IPS-NIHi7 (cell line): ENCODE results near the gene TNFAIP2.

ENCODE experiments used
- DNase-seq: peaks from one replicate; pipeline ENCODE4 v3.0.0; 2012; ENCODE audit warnings: mixed read lengths; ENCODE audit errors: extremely low spot score

The TNFAIP2 gene

DNA sequence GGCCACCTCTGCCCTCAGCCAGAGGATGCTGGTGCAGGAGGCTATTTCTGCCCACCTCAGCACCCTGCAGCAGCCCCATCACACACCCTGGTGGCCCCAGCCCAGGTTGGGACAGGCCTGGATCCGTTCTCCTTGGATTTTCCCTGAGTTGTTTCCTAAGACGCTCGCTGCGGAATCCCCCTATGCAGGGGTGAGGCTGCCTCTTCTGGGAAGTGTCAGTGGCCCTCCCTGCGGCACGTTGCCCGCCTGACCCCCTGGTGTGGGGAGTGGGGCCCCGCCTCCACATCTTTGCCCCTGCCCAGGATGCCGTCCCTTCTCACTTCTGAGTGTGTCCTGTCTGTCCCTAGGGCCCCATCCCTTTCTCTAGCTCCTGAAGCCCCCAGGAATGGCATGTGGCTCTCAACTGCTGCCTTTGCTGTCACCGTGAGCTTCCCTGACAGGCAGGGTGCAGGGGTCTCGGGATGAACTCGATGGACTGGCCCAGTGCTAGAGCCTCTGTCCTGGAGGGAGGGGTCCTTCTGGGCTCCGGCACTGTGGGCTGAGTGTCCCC is 29.3 kb upstream of the TNFAIP2 start:
- no peak for DNase-seq

DNA sequence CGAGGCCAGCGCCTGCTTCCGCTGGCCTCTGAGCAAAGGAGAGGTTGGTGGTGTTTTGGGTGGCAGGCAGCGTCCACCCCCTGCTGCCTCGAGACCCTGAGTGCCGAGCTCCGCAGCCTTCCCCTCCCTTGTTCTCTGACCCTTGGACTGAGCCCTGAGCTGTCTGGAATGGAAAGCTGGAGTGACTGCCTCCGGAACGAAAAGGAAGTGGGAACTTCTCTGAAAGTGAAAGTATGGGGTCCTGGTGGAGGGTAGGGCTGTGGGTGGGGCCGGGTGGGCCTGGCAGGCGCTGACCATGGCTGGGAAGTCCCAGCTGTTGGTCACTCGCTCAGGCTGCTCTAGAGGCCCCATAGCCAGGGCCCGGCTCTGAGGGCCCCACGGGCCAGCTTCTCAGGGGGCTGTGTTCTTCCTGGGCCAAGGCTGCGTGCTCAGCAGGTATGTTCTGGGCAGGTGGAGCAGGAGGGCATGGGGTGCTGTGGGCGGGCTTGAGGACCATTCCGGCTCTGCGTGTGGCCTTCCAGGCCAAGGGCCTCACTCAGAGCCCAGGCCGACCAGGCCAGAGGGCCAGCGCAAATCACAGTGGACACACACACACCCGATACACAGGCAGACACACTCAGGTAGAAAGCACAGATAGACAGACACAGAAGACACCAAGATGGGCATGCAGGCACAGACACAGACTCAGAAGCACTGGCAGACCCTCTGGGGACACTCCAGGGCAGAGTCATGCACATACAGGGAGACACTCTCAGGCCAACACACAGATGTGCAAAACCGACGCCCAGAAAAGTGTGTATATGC is 28.7 kb upstream of the TNFAIP2 start, which contains the start of gene EXOC3L4:
Gene EXOC3L4 (plus strand): TSS at position 320 of the 804 bp plus-strand sequence. CDS start 5,495 bp downstream, outside the sequence.
- DNase-seq = no peak

DNA sequence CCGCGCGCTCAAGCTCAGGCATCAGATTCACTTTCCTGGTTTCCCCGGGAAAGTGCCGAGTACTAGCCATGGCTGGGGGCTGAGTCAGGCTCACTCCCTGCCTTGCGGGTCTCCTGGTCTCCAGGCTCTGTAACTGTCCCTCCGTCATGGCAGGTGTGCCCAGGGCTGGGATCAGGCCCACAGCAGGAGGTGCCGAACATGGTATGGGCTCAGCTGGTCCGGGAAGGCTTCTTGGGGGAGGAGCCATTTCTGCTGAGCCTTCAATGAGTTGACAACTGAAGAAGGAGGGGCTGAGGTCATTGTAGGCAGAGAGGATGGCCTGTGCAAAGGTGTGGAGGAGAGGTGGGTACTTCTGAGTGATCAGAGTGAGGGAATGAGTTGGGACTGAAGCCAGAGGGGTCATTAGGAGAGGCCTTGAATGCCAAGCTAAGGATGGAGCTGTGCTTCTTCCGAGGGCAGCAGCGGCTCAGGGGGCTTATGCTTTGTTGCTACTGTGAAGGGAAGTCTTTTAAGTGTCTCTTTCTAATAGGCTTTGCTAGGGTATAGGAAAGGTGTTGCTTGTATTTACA is 28.0 kb upstream of the TNFAIP2 start:
- no peak for DNase-seq

DNA sequence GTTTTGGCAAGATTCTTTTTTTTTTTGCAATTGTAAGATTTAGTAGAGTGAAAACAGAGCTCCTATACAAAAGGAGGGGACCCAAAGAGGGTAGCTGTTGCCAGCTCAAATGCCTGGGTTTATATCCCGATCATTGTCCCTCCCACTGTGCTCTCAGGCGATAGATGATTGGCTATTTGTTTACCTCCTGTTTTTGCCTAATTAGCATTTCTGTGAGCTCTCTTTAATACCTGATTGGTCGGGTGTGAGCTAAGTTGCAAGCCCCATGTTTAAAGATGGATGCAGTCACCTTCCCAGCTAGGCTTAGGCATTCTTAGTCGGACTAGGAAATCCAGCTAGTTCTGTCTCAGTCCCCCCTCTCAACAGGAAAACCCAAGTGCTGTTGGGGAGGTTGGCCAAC is 26.9 kb upstream of the TNFAIP2 start:
- DNase-seq = no peak

DNA sequence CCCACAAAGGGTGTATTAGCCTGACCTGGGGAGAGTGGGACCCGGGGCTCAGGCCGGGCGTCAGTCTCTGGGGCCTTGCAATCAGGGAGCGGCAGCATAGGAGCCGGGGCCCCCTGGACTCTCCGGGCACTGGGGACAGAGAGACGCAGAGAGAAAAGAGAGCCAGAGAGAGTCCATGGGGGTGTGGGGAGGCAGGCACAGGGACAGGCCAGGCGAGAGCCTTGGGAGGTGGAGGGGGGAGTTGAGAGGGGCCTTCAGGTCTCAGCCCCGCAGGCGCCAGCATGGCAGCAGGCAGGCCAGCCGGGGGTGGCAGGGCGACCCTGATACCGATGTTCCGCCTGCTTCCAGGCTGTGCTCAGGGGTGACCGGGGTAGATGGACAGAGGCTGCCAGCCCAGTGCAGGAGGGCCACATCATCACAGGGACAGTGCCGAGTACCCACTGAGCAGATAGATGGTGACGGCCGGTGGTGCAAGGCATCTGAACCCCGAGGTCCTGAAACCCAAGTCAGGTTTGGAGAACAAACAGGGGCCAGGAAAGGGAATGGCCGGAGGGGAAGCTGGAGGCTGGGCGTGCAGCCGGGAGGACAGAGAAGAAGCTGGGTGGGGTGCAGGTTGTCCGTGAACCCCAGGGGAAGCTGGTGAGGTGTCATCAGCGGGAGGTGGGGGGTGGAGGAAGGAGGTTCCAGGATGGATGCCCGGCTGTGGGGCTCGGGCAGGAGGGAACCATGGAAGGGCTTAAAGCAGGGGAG is 25.8 kb upstream of the TNFAIP2 start:
- no peak for DNase-seq

DNA sequence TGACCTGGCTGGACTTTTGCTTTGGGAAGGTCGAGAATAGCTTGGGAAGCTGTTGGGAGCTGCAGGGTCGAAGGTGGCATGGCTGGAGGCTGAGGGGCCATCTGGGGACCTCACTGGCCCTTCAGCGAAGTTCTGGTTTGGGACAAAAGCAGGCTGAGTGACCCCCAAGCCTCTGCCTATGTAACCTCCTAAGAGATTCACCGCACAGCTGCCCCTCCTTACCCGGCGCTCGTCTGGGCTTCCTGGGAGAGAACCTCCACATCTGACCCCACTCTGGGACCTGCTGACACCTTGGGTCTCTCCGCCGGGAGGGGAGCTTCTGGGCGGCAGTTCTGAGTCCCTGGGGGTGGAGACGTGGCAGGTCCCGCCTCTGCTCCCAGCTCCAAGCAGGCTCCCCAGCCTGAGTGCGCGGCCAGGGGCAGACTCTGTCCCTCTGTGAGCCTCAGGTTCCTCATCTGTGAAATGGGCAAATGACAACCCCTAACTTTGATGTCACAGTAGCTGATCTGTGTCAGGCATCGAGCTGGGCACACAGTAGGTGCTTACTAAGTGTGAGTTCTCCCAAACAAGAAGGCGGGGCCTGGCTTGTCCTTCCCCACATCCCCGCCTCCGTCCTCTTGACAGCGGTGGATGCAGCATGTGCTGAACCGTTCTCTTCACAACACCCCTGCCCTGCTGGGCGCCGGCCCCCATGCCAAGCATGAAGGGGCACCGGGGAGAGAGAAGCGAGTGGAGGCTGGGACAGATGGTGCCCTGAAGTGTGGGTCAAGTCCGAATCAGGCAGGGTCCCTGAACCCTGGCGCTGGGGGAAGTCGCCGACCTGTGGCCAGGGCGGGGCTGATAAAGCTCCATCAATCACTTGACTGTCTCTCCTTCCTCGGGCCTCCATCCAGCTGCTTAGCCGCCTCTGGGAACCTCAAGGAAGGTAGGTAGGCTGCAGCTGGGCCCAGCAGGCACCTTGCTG is 25.0 kb upstream of the TNFAIP2 start:
- no peak for DNase-seq

DNA sequence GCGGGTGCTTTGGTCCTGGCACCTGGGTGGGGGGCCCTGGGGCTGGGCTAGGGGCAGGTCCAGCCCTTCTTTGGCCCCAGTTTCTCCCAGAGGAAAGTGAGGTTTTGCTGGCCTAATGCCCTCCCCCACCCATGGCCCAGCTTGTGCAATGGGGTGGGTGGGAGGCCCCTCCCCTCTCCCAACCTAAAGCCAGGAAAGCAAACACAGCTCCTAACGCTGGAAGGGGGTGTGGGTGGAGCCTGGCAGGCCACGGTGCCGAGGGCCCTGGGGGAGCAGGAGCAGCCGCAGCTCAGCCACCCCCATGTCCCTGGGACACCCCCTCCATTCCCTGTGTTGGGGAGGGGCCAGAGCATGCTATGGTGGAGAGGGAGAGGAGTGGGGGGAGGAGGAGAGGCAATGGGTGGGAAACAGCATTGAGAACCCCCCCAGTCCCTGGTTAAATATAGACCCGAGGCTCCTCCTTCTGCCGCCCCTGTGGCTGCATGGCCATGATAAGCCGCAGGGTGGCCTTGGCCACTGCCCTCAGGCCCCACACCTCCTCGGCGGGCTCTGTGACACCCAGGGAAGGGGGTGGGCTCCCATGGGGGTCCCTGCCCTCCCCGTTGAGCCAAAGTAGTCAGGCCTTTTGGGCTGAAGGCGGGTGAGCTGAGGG is 24.1 kb upstream of the TNFAIP2 start:
- no peak for DNase-seq

DNA sequence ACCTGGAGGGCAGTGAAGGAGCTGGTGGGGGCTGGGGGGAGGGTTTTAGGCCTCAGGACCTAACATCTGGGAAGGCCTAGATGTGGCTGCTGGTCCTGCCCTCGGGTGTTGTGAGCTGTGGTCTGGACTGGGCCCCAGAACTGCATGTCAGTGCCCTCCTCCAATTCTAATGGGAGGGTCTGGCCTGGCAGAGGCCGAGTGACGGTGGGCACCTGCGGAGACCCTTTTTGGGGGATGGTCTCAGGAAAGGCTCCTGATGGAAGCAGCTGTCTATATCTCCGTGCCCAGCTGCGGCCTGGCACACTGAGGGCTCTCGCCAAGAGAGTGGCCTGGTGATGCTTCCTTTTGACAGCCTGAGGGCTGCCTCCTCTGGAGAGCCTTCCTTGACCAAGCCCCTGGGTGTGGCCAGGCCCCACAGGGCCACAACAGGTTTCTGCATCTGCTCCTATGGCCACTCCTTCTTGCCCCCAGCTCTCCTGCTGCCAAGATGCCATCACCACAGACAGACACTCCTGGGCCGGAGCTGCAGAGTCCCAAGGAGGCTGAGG is 23.5 kb upstream of the TNFAIP2 start:
- no peak for DNase-seq

DNA sequence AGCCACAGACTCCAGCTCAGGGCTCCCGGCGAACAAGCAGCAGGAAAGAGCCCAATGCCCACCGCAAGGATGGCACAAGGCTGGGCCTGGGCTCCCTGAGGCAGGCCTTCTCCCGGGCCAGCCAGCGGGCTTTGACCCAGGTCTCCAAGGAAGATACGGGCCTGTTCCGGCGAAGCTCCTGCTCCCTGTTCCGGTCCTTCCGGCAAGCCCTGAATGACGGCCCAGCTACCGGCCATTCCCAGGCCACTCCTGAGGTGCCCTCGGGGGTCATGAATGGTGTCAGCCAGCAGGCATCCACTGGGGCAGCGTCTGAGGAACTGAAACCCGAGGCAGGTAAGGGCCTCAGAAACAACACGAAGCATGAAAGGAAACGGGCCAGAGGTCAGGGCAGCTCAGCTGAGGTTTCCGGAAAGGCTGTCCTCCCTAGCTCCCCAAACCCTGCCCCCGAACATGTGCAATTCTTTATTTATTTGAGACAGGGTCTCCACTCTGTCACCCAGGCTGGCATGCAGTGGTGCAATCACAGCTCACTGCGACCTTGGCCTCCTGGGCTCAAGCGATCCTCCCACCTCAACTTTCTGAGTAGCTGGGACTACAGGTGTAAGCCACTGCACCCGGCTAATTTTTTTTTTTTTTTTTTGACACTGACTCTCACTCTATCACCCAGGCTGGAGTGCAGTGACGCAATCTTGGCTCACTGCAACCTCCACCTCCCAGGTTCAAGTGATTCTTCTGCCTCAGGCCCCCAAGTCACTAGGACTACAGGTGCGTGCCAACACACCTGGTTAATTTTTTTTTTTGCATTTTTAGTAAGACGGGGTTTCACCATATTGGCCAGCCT is 22.8 kb upstream of the TNFAIP2 start:
- DNase-seq = no peak

DNA sequence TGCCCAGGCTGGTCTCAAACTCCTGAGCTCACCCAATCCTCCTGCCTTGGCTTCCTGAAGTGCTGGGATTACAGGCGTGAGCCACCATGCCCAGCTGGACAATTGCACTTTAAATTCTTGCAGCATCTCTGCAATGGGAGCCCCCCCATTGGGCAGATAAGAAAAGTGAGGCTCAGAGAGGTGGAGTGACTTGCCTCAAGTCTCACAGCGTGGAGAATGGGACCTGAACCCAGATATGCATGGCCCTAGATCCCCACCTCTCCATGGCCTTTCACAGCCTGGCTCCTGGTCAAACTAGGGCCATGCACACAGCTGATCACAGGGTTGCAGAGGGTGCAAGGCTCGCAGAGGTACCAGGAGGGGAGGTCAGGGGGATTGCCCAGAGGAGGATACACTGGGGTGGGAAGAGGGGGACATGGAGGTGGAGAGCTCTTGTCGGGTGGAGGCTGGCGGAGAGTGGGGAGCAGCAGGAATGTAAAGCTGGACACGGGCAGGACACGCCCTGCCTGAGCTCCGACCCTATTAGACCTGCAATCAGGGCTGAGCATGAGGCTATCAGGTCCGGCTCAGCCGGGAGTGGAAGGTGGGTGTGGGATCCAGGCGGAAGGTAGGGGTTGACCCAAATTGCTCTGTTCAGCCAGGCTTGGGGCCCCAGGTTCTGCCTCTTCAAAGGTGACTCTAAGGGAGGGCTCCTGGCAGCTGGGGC is 21.9 kb upstream of the TNFAIP2 start:
- no peak for DNase-seq

DNA sequence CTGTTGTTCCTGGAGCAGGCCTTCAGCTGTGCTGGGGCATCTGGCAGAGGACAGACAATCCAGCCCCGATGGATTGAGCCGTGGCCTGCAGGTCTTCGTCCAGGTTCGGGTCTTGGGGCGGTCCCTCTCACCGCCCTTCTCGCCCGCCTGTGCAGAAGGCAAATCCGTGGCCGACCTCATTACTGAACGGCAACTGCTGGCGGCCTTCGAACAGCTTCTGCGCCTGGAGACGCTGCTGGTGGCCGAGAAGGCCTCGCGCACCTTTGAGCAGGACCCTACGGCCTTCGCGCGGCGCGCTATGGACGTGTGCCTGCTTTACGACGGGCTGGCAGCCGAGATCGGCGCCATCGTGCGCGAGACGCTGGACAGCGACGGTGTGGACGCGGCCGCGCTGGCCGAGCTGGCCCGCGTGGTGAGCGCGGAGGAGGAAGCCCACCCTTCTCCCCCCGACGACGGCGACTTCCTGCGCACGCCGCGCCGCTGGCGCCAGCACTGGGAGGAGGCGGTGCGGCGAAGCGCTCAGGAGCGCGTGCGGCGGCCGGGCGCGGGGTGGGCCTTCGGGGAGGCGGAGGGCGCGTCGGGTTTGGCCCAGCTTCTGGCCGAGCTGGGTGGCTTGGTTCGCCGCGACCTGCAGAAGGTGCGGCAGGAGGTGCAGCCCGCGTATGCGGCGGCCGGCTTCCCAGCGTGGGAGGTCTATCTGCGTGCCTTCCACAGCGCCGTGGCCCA is 21.1 kb upstream of the TNFAIP2 start:
- DNase-seq = no peak

DNA sequence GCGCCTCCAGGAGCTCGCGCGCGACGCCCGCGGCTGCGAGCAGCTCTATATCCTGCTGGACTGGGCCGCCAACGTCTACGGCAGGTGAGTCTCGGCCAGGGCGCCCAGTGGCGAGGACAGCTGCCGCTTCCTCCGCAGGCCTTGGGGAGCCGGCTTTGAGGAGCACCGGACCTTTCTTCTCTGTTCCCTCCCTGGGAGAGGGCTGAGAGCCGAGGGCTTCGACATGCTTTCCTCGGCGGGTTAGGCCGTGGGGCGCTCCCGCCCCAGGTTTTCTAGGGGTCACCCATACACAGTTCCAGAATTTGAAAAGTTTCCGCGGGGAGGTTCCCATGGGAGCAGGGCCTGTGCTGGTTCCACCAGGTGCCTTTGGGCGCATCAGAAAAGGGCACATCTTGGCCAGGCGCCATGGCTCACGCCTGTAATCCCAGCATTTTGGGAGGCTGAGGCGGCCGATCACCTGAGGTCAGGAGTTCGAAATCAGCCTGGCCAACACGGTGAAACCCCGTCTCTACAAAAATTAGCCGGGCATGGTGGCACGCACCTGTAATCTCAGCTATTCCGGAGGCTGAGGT is 20.5 kb upstream of the TNFAIP2 start:
- no peak for DNase-seq

DNA sequence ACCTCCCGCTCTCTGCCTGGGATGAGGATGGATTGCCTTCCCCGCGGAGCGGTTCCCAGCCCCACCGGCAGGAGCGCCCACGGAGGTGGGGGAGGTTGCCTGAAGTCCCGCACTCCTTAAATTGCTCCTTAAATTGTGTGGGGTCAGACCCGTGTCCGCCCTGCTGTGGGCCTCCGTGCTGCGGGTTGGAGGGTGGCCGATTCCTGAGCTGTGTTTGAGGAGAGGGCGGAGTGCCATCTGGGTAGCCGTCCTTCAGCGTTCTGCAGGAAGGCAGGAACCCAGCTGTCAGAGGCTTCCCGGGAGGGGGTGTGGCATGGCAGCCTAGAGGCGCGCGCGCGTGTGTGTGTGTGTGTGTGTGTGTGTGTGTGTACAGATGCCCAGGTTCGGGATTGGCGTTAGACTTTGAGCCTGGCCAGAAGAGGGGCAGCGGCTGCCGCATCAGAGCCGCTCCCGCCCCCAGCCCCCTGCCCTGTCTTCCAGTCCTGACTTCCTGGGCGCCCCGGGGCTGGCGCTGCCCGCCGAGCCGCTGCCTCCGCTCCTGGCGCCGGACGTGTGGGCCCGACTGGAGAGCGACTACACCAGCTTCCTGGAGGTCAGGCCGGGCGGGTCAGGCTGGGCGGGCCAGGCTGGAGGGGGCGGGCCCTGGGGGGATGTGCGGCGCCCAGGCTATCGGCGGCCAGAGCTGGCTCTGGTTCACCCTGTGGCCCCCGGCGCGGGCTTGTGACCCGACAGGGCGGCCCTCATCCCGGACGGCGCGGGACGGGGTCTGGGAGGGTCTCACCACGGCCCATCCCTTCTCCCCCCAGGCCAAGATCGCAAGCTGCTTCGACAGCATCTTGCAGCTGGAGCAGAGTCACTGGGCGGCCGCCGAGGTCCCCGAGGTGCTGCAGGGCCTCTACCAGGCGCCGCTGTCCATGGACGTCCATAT is 19.5 kb upstream of the TNFAIP2 start:
- DNase-seq = no peak

DNA sequence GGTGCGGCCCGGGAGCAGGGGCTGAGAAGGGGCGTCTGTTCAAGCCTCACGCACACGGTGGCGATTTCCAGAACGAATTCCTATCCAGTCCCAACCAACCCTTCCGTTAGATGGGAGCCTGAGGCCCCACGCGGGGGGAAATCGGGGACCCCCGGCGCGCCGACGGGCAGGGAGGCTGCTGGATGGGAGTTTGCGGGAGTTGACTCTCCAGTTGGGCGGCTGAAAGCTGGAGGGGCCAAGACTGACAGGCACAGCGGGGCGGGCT is 18.9 kb upstream of the TNFAIP2 start:
- DNase-seq = no peak

DNA sequence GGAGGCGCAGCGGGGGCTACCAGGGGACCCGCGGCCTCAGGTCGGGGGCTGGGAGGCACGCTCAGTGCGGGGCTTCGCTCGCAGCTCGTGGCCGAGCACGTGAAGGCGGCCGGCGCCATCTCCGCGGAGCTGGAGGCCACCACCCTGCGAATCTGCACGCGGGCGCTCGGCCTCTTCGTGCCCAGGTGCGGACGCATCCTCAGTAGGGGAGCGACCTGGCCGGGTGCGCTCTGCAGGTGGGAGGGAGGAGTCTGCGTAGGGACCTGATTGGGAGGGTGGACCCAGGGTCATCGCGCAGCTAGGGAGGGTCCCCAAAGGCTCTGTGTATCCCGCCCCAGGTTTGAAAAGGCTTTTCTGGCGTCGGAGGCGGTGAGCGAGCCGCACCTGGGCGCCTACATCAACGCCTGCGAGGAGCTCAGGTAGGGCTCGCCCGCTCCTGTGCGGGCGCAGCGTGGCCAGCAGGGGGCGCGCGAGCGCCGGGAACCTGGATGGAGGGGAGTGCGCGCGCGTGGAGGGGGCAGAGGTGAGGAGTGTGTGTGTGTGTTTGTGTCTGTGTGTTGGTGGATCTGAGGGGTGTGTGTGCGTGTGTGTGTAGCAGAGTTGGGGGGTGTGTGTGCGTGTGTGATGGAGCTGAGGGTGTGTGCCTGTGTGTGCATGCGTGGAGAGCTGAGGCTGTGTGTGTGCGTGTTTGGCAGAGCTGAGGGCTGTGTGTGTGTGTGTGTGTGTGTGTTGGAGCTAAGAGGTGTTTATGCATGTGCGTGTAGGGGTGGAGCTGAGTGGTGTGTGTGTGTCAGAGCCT is 18.4 kb upstream of the TNFAIP2 start:
- DNase-seq = peak; percentile 85

DNA sequence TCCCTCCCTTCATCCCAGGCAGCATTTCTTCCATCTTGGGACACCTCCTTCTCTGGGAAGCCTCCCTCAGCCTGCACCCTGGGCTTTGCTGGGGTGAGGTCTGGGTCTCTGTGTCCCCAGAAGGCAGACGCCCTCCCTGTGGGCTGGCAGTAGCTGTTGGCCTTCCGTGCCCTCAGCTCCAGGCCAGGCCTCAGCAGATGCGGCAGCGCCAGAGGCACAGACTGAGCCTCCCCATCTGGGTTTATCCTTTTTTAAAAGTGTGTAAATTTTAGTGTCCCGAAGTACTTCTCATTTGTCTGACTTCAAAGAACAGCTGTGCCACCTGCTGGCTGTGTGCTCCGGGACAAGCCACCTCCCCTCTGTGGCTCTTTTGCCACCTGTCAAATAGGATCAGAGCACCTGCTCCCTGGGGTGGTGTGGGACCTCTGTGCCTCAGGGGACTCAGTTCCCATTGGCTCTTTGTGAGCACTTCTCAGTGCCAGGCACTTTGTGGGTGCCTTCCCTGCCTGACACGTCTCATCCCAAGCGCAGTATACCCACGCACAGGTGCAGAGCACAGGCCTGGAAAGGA is 17.6 kb upstream of the TNFAIP2 start:
- DNase-seq = no peak
